ENCODE measurements around the gene FOXJ3.

GRCh38 chr1:42165511-42166210, 169.4 kb downstream of the FOXJ3 start:
- TF ChIP-seq, protein P1, sequence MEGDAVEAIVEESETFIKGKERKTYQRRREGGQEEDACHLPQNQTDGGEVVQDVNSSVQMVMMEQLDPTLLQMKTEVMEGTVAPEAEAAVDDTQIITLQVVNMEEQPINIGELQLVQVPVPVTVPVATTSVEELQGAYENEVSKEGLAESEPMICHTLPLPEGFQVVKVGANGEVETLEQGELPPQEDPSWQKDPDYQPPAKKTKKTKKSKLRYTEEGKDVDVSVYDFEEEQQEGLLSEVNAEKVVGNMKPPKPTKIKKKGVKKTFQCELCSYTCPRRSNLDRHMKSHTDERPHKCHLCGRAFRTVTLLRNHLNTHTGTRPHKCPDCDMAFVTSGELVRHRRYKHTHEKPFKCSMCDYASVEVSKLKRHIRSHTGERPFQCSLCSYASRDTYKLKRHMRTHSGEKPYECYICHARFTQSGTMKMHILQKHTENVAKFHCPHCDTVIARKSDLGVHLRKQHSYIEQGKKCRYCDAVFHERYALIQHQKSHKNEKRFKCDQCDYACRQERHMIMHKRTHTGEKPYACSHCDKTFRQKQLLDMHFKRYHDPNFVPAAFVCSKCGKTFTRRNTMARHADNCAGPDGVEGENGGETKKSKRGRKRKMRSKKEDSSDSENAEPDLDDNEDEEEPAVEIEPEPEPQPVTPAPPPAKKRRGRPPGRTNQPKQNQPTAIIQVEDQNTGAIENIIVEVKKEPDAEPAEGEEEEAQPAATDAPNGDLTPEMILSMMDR (IDR thresholded peaks at IDR 0.05; ENCODE audit: poor library complexity) = no peak
- TF ChIP-seq EZH2 (IDR thresholded peaks at IDR 0.05; ENCODE audit: borderline replicate concordance) (no peak), EZH2phosphoT487 (IDR thresholded peaks at IDR 0.05; ENCODE audit: low read depth, severe bottlenecking, unreplicated experiment) (no peak)
